ENCODE data around the gene GABARAPL1. TPM values are rescaled to one million over a fixed set of nuclear protein-coding genes. Genes with fewer than 3 reads are reported as not detected.
"Not testable (repeated sequence)": the region's sequence is repeated elsewhere in the genome, so short reads cannot be mapped to it uniquely, and the experiment has no call there.

Gene GABARAPL1
- total and polyA plus RNA-seq, 5 donors from 2014 or later, result 19.4 to 170 (median 19.8) TPM

- not testable (repeated sequence) for H3K36me3 ChIP-seq (ENCODE audit: control insufficient read depth, insufficient read depth, low read length); DNase-seq; ATAC-seq (ENCODE audit: low read depth in 2 of 2); H3K36me3 Mint-ChIP-seq; H3K27me3 ChIP-seq (ENCODE audit: control insufficient read depth, insufficient read depth, low read length); H3K4me1 ChIP-seq (ENCODE audit: control insufficient read depth, insufficient read depth, low read length, poor library complexity, severe bottlenecking); H3K4me3 ChIP-seq (ENCODE audit: low read depth, low read length); H3K4me1 Mint-ChIP-seq; H3K27ac ChIP-seq (ENCODE audit: insufficient read depth, low read length, poor library complexity, severe bottlenecking); H3K4me3 Mint-ChIP-seq; H3K9me3 ChIP-seq (ENCODE audit: control insufficient read depth in 2 of 2, low read length in 2 of 2); H3K27ac Mint-ChIP-seq; H3K9me3 Mint-ChIP-seq
- peaks cover 19% of the 10 kb centered on the region for H3K27me3 Mint-ChIP-seq
Measured at GRCh38 chr12:10186958-10187357, 25.7 kb upstream of the GABARAPL1 start.

GRCh38 chr12:10189653-10190052 is 23.0 kb upstream of the GABARAPL1 start:
- Mint-ChIP-seq H3K27me3 (peaks cover 26% of the 10 kb centered on the region), H3K9me3 (no peaks in the 10 kb centered on the region)

GRCh38 chr12:10190558-10191388 is 21.9 kb upstream of the GABARAPL1 start:
- Mint-ChIP-seq H3K4me1 (peaks cover 0 to 4% (median 3%) of the 10 kb centered on the region in 4 donors), H3K27me3 (peaks cover 23% of the 10 kb centered on the region), H3K27ac (peak overlapping the region in 2 of 3 donors; percentile 2 to 21), H3K36me3 (no peaks in the 10 kb centered on the region), H3K9me3 (no peaks in the 10 kb centered on the region), H3K4me3 (no peak overlapping the region)
- no peaks in the 10 kb centered on the region for H3K4me1 ChIP-seq (ENCODE audit: control insufficient read depth, insufficient read depth, low read length, poor library complexity, severe bottlenecking)
- peak; percentile 97 to 99 for ATAC-seq (ENCODE audit: low read depth in 2 of 2)
- no peaks in the 10 kb centered on the region for H3K27me3 ChIP-seq (ENCODE audit: control insufficient read depth, insufficient read depth, low read length)
- H3K27ac ChIP-seq (ENCODE audit: insufficient read depth, low read length, poor library complexity, severe bottlenecking), result no peak overlapping the region
- peak; percentile 20 to 74 (median 53) for DNase-seq
- no peaks in the 10 kb centered on the region for H3K9me3 ChIP-seq (ENCODE audit: control insufficient read depth in 2 of 2, low read length in 2 of 2)
- H3K36me3 ChIP-seq (ENCODE audit: control insufficient read depth, insufficient read depth, low read length), result no peaks in the 10 kb centered on the region
- no peak overlapping the region for H3K4me3 ChIP-seq (ENCODE audit: low read depth, low read length)

More at GRCh38 chr12:10189653-10190052, 23.0 kb upstream of the GABARAPL1 start:
- H3K9me3 ChIP-seq (ENCODE audit: control insufficient read depth in 2 of 2, low read length in 2 of 2), result no peaks in the 10 kb centered on the region
- Mint-ChIP-seq H3K4me3 (no peak overlapping the region), H3K36me3 (no peaks in the 10 kb centered on the region), H3K27ac (no peak overlapping the region), H3K4me1 (peaks cover 0 to 4% (median 3%) of the 10 kb centered on the region in 4 donors)
- DNase-seq, result no peak
- H3K27ac ChIP-seq (ENCODE audit: insufficient read depth, low read length, poor library complexity, severe bottlenecking), result no peak overlapping the region
- no peaks in the 10 kb centered on the region for H3K4me1 ChIP-seq (ENCODE audit: control insufficient read depth, insufficient read depth, low read length, poor library complexity, severe bottlenecking)
- H3K4me3 ChIP-seq (ENCODE audit: low read depth, low read length), result no peak overlapping the region
- no peaks in the 10 kb centered on the region for H3K27me3 ChIP-seq (ENCODE audit: control insufficient read depth, insufficient read depth, low read length)
- no peak for ATAC-seq (ENCODE audit: low read depth in 2 of 2)
- no peaks in the 10 kb centered on the region for H3K36me3 ChIP-seq (ENCODE audit: control insufficient read depth, insufficient read depth, low read length)

DNA sequence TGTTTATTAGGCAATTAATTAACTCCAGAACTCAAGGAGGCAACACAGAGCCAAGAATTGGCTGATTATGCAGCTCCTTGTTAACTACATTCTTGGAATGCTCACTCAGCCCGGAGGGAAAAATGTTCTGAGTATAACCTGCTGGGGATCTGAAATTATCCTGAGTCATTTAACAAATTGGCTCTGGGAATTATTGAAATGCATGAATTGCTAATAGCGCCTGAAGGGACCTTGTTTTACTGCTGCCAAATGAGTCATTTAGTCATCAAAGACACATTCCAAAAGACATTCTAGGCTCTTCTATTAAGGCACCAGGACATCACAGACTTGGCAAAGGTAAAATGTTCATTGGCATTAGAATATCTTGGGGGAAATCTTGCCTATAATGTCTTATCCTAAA is 20.8 kb upstream of the GABARAPL1 start:
- Histone ChIP-seq H3K27me3 (ENCODE audit: control insufficient read depth, insufficient read depth, low read length) (no peaks in the 10 kb centered on the region), H3K4me3 (ENCODE audit: low read depth, low read length) (no peak overlapping the region), H3K27ac (ENCODE audit: insufficient read depth, low read length, poor library complexity, severe bottlenecking) (no peak overlapping the region), H3K4me1 (ENCODE audit: control insufficient read depth, insufficient read depth, low read length, poor library complexity, severe bottlenecking) (no peaks in the 10 kb centered on the region), H3K36me3 (ENCODE audit: control insufficient read depth, insufficient read depth, low read length) (no peaks in the 10 kb centered on the region), H3K9me3 (ENCODE audit: control insufficient read depth in 2 of 2, low read length in 2 of 2) (no peaks in the 10 kb centered on the region)
- DNase-seq (no peak), ATAC-seq (ENCODE audit: low read depth in 2 of 2) (no peak)
- peaks cover 29% of the 10 kb centered on the region for H3K27me3 Mint-ChIP-seq
- H3K4me3 Mint-ChIP-seq, result no peak overlapping the region
- peaks cover 0 to 6% (median 4%) of the 10 kb centered on the region in 4 donors for H3K4me1 Mint-ChIP-seq
- no peaks in the 10 kb centered on the region for H3K36me3 Mint-ChIP-seq
- H3K9me3 Mint-ChIP-seq, result no peaks in the 10 kb centered on the region
- H3K27ac Mint-ChIP-seq, result no peak overlapping the region

DNA sequence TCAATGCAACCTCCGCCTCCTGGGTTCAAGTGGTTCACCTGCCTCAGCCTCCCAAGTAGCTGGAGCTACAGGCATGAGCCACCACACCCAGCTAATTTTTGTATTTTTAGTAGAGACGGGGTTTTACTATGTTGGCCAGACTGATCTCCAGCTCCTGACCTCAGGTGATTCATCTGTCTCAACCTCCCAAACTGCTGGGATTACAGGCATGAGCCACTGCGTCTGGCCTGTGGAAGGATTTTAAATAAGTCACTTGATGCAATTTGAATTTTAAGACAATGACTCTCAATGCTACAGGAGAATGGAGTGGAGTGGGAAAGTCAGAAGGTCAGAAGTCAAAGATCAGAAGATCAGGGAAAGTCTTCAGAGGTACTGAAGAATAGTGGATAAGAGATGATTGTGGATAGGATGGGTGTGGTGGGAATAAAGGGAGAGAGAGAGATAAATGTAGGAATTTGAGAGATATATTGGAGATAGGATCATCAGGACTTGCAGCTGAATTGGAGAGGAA is 18.5 kb upstream of the GABARAPL1 start:
- Mint-ChIP-seq H3K27ac (no peak overlapping the region), H3K4me3 (no peak overlapping the region), H3K36me3 (no peaks in the 10 kb centered on the region), H3K9me3 (no peaks in the 10 kb centered on the region), H3K27me3 (peaks cover 34% of the 10 kb centered on the region), H3K4me1 (peaks cover 0 to 6% (median 4%) of the 10 kb centered on the region in 4 donors)
- no peaks in the 10 kb centered on the region for H3K4me1 ChIP-seq (ENCODE audit: control insufficient read depth, insufficient read depth, low read length, poor library complexity, severe bottlenecking)
- no peaks in the 10 kb centered on the region for H3K9me3 ChIP-seq (ENCODE audit: control insufficient read depth in 2 of 2, low read length in 2 of 2)
- no peaks in the 10 kb centered on the region for H3K36me3 ChIP-seq (ENCODE audit: control insufficient read depth, insufficient read depth, low read length)
- ATAC-seq (ENCODE audit: low read depth in 2 of 2) (no peak), DNase-seq (no peak)
- H3K27ac ChIP-seq (ENCODE audit: insufficient read depth, low read length, poor library complexity, severe bottlenecking), result no peak overlapping the region
- H3K27me3 ChIP-seq (ENCODE audit: control insufficient read depth, insufficient read depth, low read length), result no peaks in the 10 kb centered on the region
- H3K4me3 ChIP-seq (ENCODE audit: low read depth, low read length), result no peak overlapping the region

GRCh38 chr12:10196210-10196609 is 16.5 kb upstream of the GABARAPL1 start:
- DNase-seq, result peak in 1 of 3 donors; percentile 7

DNA sequence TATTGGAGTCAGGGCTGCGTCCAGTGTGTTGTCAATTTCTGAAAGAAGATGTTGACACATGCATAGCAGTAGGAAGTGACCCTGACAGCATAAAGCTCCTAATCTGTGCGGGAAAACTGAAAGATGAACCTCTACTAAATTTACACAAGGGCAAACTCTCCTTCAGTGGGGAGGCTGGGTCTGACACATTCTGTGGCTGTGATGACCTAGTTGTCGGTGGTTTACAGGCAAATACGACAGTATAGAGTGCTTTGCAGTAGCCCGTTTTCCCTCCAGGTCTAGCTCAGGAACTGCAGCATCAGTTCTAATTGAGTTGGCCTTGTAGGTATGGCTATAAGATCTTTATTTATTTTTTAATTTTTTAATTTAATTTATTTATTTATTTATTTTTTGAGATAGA is 14.8 kb upstream of the GABARAPL1 start:
- ATAC-seq (ENCODE audit: low read depth in 2 of 2), result no peak
- Mint-ChIP-seq H3K4me1 (peaks cover 0 to 4% (median 2%) of the 10 kb centered on the region in 4 donors), H3K27me3 (peaks cover 25% of the 10 kb centered on the region)

More at GRCh38 chr12:10196210-10196609, 16.5 kb upstream of the GABARAPL1 start:
- no peaks in the 10 kb centered on the region for H3K9me3 ChIP-seq (ENCODE audit: control insufficient read depth in 2 of 2, low read length in 2 of 2)
- Mint-ChIP-seq H3K9me3 (peaks cover 0 to 2% (median 0%) of the 10 kb centered on the region in 7 donors), H3K4me3 (no peak overlapping the region), H3K27ac (no peak overlapping the region), H3K4me1 (peaks cover 0 to 3% (median 2%) of the 10 kb centered on the region in 4 donors), H3K36me3 (no peaks in the 10 kb centered on the region), H3K27me3 (peaks cover 30% of the 10 kb centered on the region)
- no peaks in the 10 kb centered on the region for H3K4me1 ChIP-seq (ENCODE audit: control insufficient read depth, insufficient read depth, low read length, poor library complexity, severe bottlenecking)
- ATAC-seq (ENCODE audit: low read depth in 2 of 2), result no peak
- H3K27me3 ChIP-seq (ENCODE audit: control insufficient read depth, insufficient read depth, low read length), result no peaks in the 10 kb centered on the region
- H3K4me3 ChIP-seq (ENCODE audit: low read depth, low read length), result no peak overlapping the region
- H3K27ac ChIP-seq (ENCODE audit: insufficient read depth, low read length, poor library complexity, severe bottlenecking), result no peak overlapping the region
- no peaks in the 10 kb centered on the region for H3K36me3 ChIP-seq (ENCODE audit: control insufficient read depth, insufficient read depth, low read length)

More for the DNA sequence above, 14.8 kb upstream of the GABARAPL1 start:
- Histone ChIP-seq H3K4me3 (ENCODE audit: low read depth, low read length) (no peak overlapping the region), H3K36me3 (ENCODE audit: control insufficient read depth, insufficient read depth, low read length) (no peaks in the 10 kb centered on the region), H3K27me3 (ENCODE audit: control insufficient read depth, insufficient read depth, low read length) (no peaks in the 10 kb centered on the region), H3K4me1 (ENCODE audit: control insufficient read depth, insufficient read depth, low read length, poor library complexity, severe bottlenecking) (no peaks in the 10 kb centered on the region), H3K9me3 (ENCODE audit: control insufficient read depth in 2 of 2, low read length in 2 of 2) (no peaks in the 10 kb centered on the region), H3K27ac (ENCODE audit: insufficient read depth, low read length, poor library complexity, severe bottlenecking) (no peak overlapping the region)
- no peak overlapping the region for H3K27ac Mint-ChIP-seq
- peaks cover 0 to 2% (median 0%) of the 10 kb centered on the region in 7 donors for H3K9me3 Mint-ChIP-seq
- no peak overlapping the region for H3K4me3 Mint-ChIP-seq
- DNase-seq, result no peak
- H3K36me3 Mint-ChIP-seq, result no peaks in the 10 kb centered on the region
